ENCODE measurements around the gene MGLL. TPM values are rescaled to one million over a fixed set of nuclear protein-coding genes. Genes with fewer than 3 reads are reported as not detected.
A peak's percentile ranks its signal among the peaks of the same experiment; 100 is the strongest.

MGLL gene
- 23.4 TPM for total RNA-seq
- polyA plus RNA-seq = 83.0 TPM

GRCh38 chr3:127822041-127822681 lies at the start of gene MGLL:
Gene MGLL, minus strand, starts transcription at chr3:127822515. Its CDS starts 197 bp downstream, at chr3:127822318.
- no peak for DNase-seq (ENCODE audit: extremely low spot score)
- Histone ChIP-seq H3K4me3 (ENCODE audit: low read depth, low read length) (peak within 1 kb of the TSS; percentile 81), H3K36me3 (ENCODE audit: insufficient read depth) (no peaks in the 10 kb centered on the region), H3K27ac (ENCODE audit: low read depth) (peak within 1 kb of the TSS; percentile 88), H3K4me1 (ENCODE audit: insufficient read depth) (no peaks in the 10 kb centered on the region)
- under 1% methylated on average over 23 of the region's 23 CpGs for WGBS

DNA sequence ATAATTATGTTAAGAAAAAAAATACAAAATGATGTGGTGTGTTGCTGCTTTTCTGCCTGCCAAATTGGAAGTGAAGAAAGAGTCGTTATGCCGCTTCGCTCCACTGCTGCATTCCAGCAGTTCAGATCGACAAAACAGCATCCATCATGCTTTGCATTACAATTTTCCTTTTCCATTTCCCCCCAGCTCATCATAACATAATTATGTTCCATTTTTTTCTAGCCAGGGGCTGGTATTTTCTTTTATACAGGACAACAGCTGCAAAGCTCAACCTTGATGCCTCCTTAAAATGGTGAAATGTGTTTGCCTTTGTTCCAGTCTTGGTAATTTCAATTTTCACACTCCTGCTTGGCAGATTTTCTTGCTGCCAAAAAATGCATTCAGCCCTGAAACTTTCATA lies 47.8 kb upstream of the MGLL start:
- Histone ChIP-seq H3K36me3 (ENCODE audit: insufficient read depth) (no peaks in the 10 kb centered on the region), H3K4me1 (ENCODE audit: insufficient read depth) (no peaks in the 10 kb centered on the region), H3K4me3 (ENCODE audit: low read depth, low read length) (no peak overlapping the region), H3K27ac (ENCODE audit: low read depth) (no peak overlapping the region)
- DNase-seq (ENCODE audit: extremely low spot score) = no peak
- WGBS = 88% methylated on average over 4 of the region's 4 CpGs

GRCh38 chr3:127867986-127868385 lies 45.7 kb upstream of the MGLL start:
- Histone ChIP-seq H3K36me3 (ENCODE audit: insufficient read depth) (no peaks in the 10 kb centered on the region), H3K4me3 (ENCODE audit: low read depth, low read length) (no peak overlapping the region), H3K4me1 (ENCODE audit: insufficient read depth) (no peaks in the 10 kb centered on the region), H3K27ac (ENCODE audit: low read depth) (no peak overlapping the region)
- no peak for DNase-seq (ENCODE audit: extremely low spot score)

DNA sequence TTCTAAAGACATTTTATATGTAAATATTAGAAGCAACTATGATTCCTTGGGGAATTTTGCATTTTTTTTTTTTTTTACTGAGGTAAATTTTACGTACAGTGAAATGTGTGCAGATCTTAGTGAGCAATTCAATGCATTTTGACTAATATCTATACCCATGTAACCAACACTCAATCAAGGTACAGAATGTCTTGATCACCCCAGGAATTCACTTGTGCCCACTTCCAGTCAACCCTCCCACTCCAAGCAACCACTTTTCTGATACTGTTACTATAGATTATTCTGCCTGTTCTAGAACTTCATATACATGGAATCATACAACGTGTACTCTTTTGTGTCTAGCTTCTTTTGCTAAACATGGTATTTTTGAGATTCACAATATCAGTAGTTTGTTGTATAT lies 45.1 kb upstream of the MGLL start:
- WGBS = 90% methylated on average over 2 of the region's 2 CpGs

GRCh38 chr3:127865941-127866340 lies 43.6 kb upstream of the MGLL start:
- no peaks in the 10 kb centered on the region for H3K4me1 ChIP-seq (ENCODE audit: insufficient read depth)
- 71% methylated on average over 4 of the region's 4 CpGs for WGBS
- H3K27ac ChIP-seq (ENCODE audit: low read depth) = no peak overlapping the region
- no peak overlapping the region for H3K4me3 ChIP-seq (ENCODE audit: low read depth, low read length)
- H3K36me3 ChIP-seq (ENCODE audit: insufficient read depth) = no peaks in the 10 kb centered on the region
- DNase-seq (ENCODE audit: extremely low spot score) = no peak

More for the DNA sequence above, 45.1 kb upstream of the MGLL start:
- DNase-seq (ENCODE audit: extremely low spot score) = no peak
- H3K4me1 ChIP-seq (ENCODE audit: insufficient read depth) = no peaks in the 10 kb centered on the region
- no peak overlapping the region for H3K4me3 ChIP-seq (ENCODE audit: low read depth, low read length)
- no peak overlapping the region for H3K27ac ChIP-seq (ENCODE audit: low read depth)
- H3K36me3 ChIP-seq (ENCODE audit: insufficient read depth) = no peaks in the 10 kb centered on the region

GRCh38 chr3:127860211-127860696 lies 37.9 kb upstream of the MGLL start:
- H3K36me3 ChIP-seq (ENCODE audit: insufficient read depth) = no peaks in the 10 kb centered on the region
- no peak for DNase-seq (ENCODE audit: extremely low spot score)
- WGBS = 55% methylated on average over 7 of the region's 7 CpGs
- H3K4me1 ChIP-seq (ENCODE audit: insufficient read depth) = no peaks in the 10 kb centered on the region
- no peak overlapping the region for H3K4me3 ChIP-seq (ENCODE audit: low read depth, low read length)
- no peak overlapping the region for H3K27ac ChIP-seq (ENCODE audit: low read depth)

DNA sequence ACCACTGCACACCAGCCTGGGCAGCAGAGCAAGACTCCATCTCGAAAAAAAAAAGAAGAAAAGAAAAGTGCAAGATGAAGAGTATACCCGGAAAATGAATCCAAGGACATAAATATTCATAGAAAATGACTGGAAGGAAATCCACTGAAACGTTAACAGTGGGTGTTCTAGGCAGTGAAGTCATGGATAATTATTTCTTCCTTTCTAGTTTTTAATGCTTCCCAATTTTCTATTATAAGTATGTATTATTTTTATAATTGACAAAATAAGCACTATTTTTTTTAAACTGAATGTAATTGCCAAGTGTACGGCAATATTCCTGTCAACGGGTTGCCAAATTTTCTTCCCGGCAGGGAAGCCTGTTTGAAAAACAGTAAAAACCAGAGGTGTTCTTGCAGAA lies 37.4 kb upstream of the MGLL start:
- no peak overlapping the region for H3K27ac ChIP-seq (ENCODE audit: low read depth)
- no peak overlapping the region for H3K4me3 ChIP-seq (ENCODE audit: low read depth, low read length)
- WGBS = 73% methylated on average over 6 of the region's 6 CpGs
- no peaks in the 10 kb centered on the region for H3K4me1 ChIP-seq (ENCODE audit: insufficient read depth)
- H3K36me3 ChIP-seq (ENCODE audit: insufficient read depth) = no peaks in the 10 kb centered on the region
- no peak for DNase-seq (ENCODE audit: extremely low spot score)

- Histone ChIP-seq H3K4me1 (ENCODE audit: insufficient read depth) (no peaks in the 10 kb centered on the region), H3K36me3 (ENCODE audit: insufficient read depth) (no peaks in the 10 kb centered on the region), H3K4me3 (ENCODE audit: low read depth, low read length) (no peak overlapping the region), H3K27ac (ENCODE audit: low read depth) (no peak overlapping the region)
- DNase-seq (ENCODE audit: extremely low spot score) = no peak
- 95% methylated on average over 5 of the region's 5 CpGs for WGBS
Measured at GRCh38 chr3:127858937-127859336, 36.6 kb upstream of the MGLL start.

DNA sequence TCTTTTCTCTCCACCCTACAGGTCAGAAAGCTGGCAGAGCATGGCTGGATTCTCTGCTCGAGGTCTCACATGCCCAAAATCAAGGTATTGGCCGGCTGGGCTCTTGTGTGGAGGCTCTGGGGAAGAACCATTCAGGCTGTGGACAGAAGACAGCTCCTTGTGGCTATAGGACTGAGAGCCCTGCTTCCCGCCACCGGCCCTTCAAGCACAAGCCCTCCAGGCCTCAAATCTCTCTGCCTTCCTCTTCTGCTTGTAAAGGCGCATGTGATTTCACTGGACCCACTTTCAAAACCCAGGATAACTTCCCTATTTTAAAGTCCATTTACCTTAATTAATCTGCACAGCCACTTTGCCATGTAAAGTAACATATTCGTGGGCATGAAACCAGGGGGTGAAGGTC lies 36.2 kb upstream of the MGLL start:
- H3K4me1 ChIP-seq (ENCODE audit: insufficient read depth) = no peaks in the 10 kb centered on the region
- 91% methylated on average over 6 of the region's 6 CpGs for WGBS

GRCh38 chr3:127857333-127857732 lies 35.0 kb upstream of the MGLL start:
- Histone ChIP-seq H3K36me3 (ENCODE audit: insufficient read depth) (no peaks in the 10 kb centered on the region), H3K4me1 (ENCODE audit: insufficient read depth) (no peaks in the 10 kb centered on the region), H3K27ac (ENCODE audit: low read depth) (no peak overlapping the region), H3K4me3 (ENCODE audit: low read depth, low read length) (no peak overlapping the region)
- 74% methylated on average over 6 of the region's 6 CpGs for WGBS
- no peak for DNase-seq (ENCODE audit: extremely low spot score)

More for the DNA sequence above, 36.2 kb upstream of the MGLL start:
- Histone ChIP-seq H3K27ac (ENCODE audit: low read depth) (no peak overlapping the region), H3K36me3 (ENCODE audit: insufficient read depth) (no peaks in the 10 kb centered on the region), H3K4me3 (ENCODE audit: low read depth, low read length) (no peak overlapping the region)
- DNase-seq (ENCODE audit: extremely low spot score) = no peak

DNA sequence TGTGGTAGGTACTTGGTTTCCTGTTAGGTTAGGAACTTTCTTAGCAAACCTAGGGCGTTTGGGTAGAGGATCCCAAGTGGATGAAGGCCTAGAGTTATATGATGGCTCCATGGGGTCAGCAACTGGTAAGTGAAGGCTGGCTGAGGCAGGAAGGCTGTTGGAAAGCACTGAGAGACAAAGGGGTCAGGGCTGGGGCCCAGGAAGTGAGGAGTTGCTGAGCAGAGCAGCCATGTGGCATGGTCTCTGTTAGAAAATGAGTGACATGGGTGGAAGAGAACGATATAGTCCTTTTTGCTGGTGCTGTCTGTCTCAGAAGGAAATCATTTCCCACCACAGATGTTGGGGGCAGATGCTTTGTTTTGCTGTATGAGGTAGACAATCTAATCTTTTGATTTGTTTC lies 34.5 kb upstream of the MGLL start:
- DNase-seq (ENCODE audit: extremely low spot score) = no peak
- WGBS = 91% methylated on average over 2 of the region's 2 CpGs
- H3K4me1 ChIP-seq (ENCODE audit: insufficient read depth) = no peaks in the 10 kb centered on the region
- no peak overlapping the region for H3K4me3 ChIP-seq (ENCODE audit: low read depth, low read length)
- H3K36me3 ChIP-seq (ENCODE audit: insufficient read depth) = no peaks in the 10 kb centered on the region
- H3K27ac ChIP-seq (ENCODE audit: low read depth) = no peak overlapping the region

- no peak for DNase-seq (ENCODE audit: extremely low spot score)
- H3K4me1 ChIP-seq (ENCODE audit: insufficient read depth) = no peaks in the 10 kb centered on the region
- no peak overlapping the region for H3K27ac ChIP-seq (ENCODE audit: low read depth)
- H3K36me3 ChIP-seq (ENCODE audit: insufficient read depth) = no peaks in the 10 kb centered on the region
- 59% methylated on average over 1 of the region's 1 CpG for WGBS
- no peak overlapping the region for H3K4me3 ChIP-seq (ENCODE audit: low read depth, low read length)
Measured at GRCh38 chr3:127855246-127855645, 32.9 kb upstream of the MGLL start.

DNA sequence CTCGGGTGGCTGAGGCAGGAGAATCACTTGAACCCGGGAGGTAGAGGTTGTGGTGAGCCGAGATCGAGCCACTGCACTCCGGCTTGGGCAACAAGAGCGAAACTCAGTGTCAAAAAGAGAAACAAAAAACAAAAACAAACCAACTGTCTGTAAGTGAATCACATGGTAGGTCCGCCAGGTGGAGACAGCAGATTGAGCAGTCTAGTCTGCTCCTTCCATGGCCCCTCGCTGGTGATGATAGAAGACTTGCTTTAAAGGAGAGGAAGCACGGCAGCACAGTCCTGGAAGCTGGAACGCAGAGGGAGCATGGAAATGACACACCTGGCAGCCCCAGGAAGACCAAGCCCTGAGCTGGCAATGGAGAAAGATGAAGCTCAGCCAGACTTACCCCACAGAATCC lies 31.4 kb upstream of the MGLL start:
- no peak for DNase-seq (ENCODE audit: extremely low spot score)
- Histone ChIP-seq H3K4me3 (ENCODE audit: low read depth, low read length) (no peak overlapping the region), H3K4me1 (ENCODE audit: insufficient read depth) (no peaks in the 10 kb centered on the region), H3K27ac (ENCODE audit: low read depth) (no peak overlapping the region), H3K36me3 (ENCODE audit: insufficient read depth) (no peaks in the 10 kb centered on the region)
- 89% methylated on average over 10 of the region's 10 CpGs for WGBS

DNA sequence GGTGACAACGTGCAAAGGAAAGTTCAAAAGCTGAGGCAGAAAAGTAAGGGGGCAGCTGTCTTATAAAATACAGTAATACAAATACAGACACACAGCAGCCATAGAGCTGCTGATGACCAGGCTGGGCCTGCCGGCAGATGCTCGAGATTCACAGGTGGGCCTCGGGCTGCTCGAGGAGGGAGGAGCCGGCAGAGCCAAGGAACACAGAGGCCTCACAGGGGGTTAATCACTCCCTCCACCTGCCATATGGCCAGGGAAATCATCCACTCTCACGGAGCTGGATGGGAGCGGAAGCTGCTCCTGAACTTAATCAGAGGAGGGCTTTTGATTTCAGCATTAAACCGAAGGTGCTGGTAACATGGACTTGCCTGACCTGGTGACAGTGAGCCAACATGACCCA lies 29.6 kb upstream of the MGLL start:
- H3K4me1 ChIP-seq (ENCODE audit: insufficient read depth) = no peaks in the 10 kb centered on the region
- H3K36me3 ChIP-seq (ENCODE audit: insufficient read depth) = no peaks in the 10 kb centered on the region
- no peak for DNase-seq (ENCODE audit: extremely low spot score)
- 74% methylated on average over 9 of the region's 9 CpGs for WGBS
- no peak overlapping the region for H3K27ac ChIP-seq (ENCODE audit: low read depth)
- no peak overlapping the region for H3K4me3 ChIP-seq (ENCODE audit: low read depth, low read length)

DNA sequence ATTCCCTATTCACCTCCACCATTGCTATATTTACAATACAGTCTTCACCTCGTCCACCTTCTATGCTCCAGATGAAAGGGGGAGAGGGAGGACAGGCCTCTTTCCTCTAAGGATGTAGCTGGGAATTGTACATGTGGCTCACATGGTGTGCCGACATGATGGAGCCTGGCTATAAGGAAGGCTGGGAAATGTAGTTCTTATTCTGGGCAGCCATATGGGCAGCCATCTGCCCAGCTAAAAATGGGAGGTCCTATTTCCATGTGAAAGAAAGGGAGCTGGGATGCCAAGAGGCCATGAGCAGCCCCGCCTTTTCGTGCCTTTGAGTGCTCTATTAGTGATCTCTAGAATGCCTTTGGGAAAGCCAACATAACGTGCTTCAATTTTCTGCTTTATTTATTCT lies 27.1 kb upstream of the MGLL start:
- Histone ChIP-seq H3K27ac (ENCODE audit: low read depth) (no peak overlapping the region), H3K4me3 (ENCODE audit: low read depth, low read length) (no peak overlapping the region), H3K36me3 (ENCODE audit: insufficient read depth) (no peaks in the 10 kb centered on the region), H3K4me1 (ENCODE audit: insufficient read depth) (no peaks in the 10 kb centered on the region)
- DNase-seq (ENCODE audit: extremely low spot score) = no peak
- WGBS = 92% methylated on average over 5 of the region's 5 CpGs

Data from urinary bladder (tissue), 4 donors.